ENCODE measurements around the gene STX4. TPM values are rescaled to one million over a fixed set of nuclear protein-coding genes. Genes with fewer than 3 reads are reported as not detected.

The STX4 gene
- total RNA-seq, 4 donors from 2014 or later: 14.9 to 24.3 (median 21.4) TPM

- peaks cover 5 to 12% of the 10 kb centered on the region in 2 donors for H3K4me1 ChIP-seq
- no peak overlapping the region for H3K27ac ChIP-seq
- no peak for ATAC-seq
- no peaks in the 10 kb centered on the region for H3K9me3 ChIP-seq
- H3K36me3 ChIP-seq: no peaks in the 10 kb centered on the region
- in situ Hi-C loops (cut with MboI; ENCODE audit: low sequenced_read_pairs in 4 of 4) (no loop called here), intact Hi-C loops (cut with DNase I; ENCODE audit: low total_unique reads) (no loop called here)
- H3K27me3 ChIP-seq: no peaks in the 10 kb centered on the region
- no peak overlapping the region for H3K4me3 ChIP-seq
- TF ChIP-seq CTCF (IDR thresholded peaks at IDR 0.05 in 4 of 5, conservative IDR thresholded peaks at IDR 0.05 in 1 of 5) (no peak), POLR2A (IDR thresholded peaks at IDR 0.05) (no peak)
- DNase-seq: no peak
These were observed 8.0 kb upstream of the STX4 start for GRCh38 chr16:31025339-31025738.

GRCh38 chr16:31029272-31029671 is 4.1 kb upstream of the STX4 start:
- H3K4me3 ChIP-seq: no peak overlapping the region
- H3K27me3 ChIP-seq: no peaks in the 10 kb centered on the region
- TF ChIP-seq CTCF (IDR thresholded peaks at IDR 0.05 in 4 of 5, conservative IDR thresholded peaks at IDR 0.05 in 1 of 5) (no peak), POLR2A (IDR thresholded peaks at IDR 0.05) (no peak)
- H3K36me3 ChIP-seq: no peaks in the 10 kb centered on the region
- in situ Hi-C loops (cut with MboI; ENCODE audit: low sequenced_read_pairs in 4 of 4): no loop called here
- DNase-seq: no peak
- ATAC-seq: no peak
- H3K4me1 ChIP-seq: peaks cover 1 to 4% of the 10 kb centered on the region in 2 donors
- no peaks in the 10 kb centered on the region for H3K9me3 ChIP-seq
- H3K27ac ChIP-seq: no peak overlapping the region
- intact Hi-C loops (cut with DNase I; ENCODE audit: low total_unique reads): no loop called here

- no peaks in the 10 kb centered on the region for H3K9me3 ChIP-seq
- in situ Hi-C loops (cut with MboI; ENCODE audit: low sequenced_read_pairs in 4 of 4) (loop anchor here in 1 of 4 donors (5.0 kb wide), 1 partner anchor 46 kb away; no protein-coding TSS in a partner anchor), intact Hi-C loops (cut with DNase I; ENCODE audit: low total_unique reads) (loop anchor here (5.0 kb wide), 2 partner anchors 181 to 426 kb away; partner anchors contain the start of genes ARMC5 and TRIM72)
- no peaks in the 10 kb centered on the region for H3K27me3 ChIP-seq
- peaks cover 0 to 18% of the 10 kb centered on the region in 2 donors for H3K36me3 ChIP-seq
- H3K4me3 ChIP-seq: no peak overlapping the region
- no peak for TF ChIP-seq POLR2A (IDR thresholded peaks at IDR 0.05)
- no peak for TF ChIP-seq CTCF (IDR thresholded peaks at IDR 0.05 in 4 of 5, conservative IDR thresholded peaks at IDR 0.05 in 1 of 5)
- ATAC-seq: no peak
- peaks cover 8 to 14% of the 10 kb centered on the region in 2 donors for H3K4me1 ChIP-seq
- DNase-seq: no peak
- no peak overlapping the region for H3K27ac ChIP-seq
These were observed 2.1 kb upstream of the STX4 start for GRCh38 chr16:31031276-31031675.

- Histone ChIP-seq H3K27ac (peak overlapping the region; percentile 91 to 98 (median 92)), H3K36me3 (peaks cover 0 to 43% of the 10 kb centered on the region in 2 donors), H3K4me1 (peaks cover 8 to 14% of the 10 kb centered on the region in 2 donors), H3K27me3 (no peaks in the 10 kb centered on the region), H3K9me3 (no peaks in the 10 kb centered on the region), H3K4me3 (peak overlapping the region; percentile 82 to 99 (median 95))
- ATAC-seq (peak; percentile 70 to 71), DNase-seq (peak; percentile 88 to 89)
- intact Hi-C loops (cut with DNase I; ENCODE audit: low total_unique reads): loop anchor here (1.0 to 5.0 kb wide), 6 partner anchors 37 to 423 kb away; partner anchors contain the start of genes ARMC5, TRIM72, ZNF646 and ZNF668
- in situ Hi-C loops (cut with MboI; ENCODE audit: low sequenced_read_pairs in 4 of 4): loop anchor here in 1 of 4 donors (5.0 kb wide), 1 partner anchor 43 kb away; no protein-coding TSS in a partner anchor
- peak; percentile 67 to 73 for TF ChIP-seq POLR2A (IDR thresholded peaks at IDR 0.05)
- TF ChIP-seq CTCF (IDR thresholded peaks at IDR 0.05 in 4 of 5, conservative IDR thresholded peaks at IDR 0.05 in 1 of 5): no peak
These were observed 543 bp downstream of the STX4 start for GRCh38 chr16:31033709-31034492.
